ENCODE measurements around the gene ZCRB1.

DNA sequence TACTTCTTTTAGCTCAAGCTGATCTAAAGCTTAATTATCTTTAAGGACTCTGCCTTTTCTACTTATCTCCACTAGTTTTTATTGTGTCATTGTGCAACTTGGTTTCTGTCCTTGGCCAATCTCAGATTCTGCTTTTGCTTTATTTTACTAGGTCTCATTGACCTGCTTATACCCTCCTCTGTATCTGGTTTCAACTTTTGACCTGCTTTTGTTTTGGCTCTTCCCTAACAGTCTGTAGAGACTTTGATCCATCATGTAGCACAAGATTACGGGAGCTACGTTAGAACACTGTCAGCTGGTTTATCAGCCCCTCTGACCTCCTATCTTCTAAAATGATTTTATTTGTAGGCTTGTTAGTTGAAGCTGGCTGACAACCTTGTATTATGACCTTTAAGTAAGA, 43.6 kb downstream of the ZCRB1 start:
- TF ChIP-seq POLR2A (IDR thresholded peaks at IDR 0.05) (no peak), EP300 (IDR thresholded peaks at IDR 0.05) (no peak), POLR2AphosphoS5 (IDR thresholded peaks at IDR 0.05) (no peak)
- TF ChIP-seq, protein P1, sequence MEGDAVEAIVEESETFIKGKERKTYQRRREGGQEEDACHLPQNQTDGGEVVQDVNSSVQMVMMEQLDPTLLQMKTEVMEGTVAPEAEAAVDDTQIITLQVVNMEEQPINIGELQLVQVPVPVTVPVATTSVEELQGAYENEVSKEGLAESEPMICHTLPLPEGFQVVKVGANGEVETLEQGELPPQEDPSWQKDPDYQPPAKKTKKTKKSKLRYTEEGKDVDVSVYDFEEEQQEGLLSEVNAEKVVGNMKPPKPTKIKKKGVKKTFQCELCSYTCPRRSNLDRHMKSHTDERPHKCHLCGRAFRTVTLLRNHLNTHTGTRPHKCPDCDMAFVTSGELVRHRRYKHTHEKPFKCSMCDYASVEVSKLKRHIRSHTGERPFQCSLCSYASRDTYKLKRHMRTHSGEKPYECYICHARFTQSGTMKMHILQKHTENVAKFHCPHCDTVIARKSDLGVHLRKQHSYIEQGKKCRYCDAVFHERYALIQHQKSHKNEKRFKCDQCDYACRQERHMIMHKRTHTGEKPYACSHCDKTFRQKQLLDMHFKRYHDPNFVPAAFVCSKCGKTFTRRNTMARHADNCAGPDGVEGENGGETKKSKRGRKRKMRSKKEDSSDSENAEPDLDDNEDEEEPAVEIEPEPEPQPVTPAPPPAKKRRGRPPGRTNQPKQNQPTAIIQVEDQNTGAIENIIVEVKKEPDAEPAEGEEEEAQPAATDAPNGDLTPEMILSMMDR (IDR thresholded peaks at IDR 0.05), result no peak

Measured in suprapubic skin (tissue), 4 donors.